A172 (cell line): ENCODE results near the gene DPH7. TPM values are rescaled to one million over a fixed set of nuclear protein-coding genes. Genes with fewer than 3 reads are reported as not detected.
"Not testable (repeated sequence)": the region's sequence is repeated elsewhere in the genome, so short reads cannot be mapped to it uniquely, and the experiment has no call there.

Experiments used
- DNase-seq: peaks from one replicate; pipeline ENCODE4 v3.0.0-alpha.2; 2015; ENCODE audit warnings: low spot score
- total RNA-seq: library from RNA; depleted of rRNA; stranded (reverse); fragments of >200 nt; shearing (Covaris generic); gene quantifications from 2 replicates; pipeline ENCODE4 v1.2.3, GENCODE V29; 2014

The DPH7 gene
- total RNA-seq, 1 experiment from 2014 or later, result 56.0 TPM

DNA sequence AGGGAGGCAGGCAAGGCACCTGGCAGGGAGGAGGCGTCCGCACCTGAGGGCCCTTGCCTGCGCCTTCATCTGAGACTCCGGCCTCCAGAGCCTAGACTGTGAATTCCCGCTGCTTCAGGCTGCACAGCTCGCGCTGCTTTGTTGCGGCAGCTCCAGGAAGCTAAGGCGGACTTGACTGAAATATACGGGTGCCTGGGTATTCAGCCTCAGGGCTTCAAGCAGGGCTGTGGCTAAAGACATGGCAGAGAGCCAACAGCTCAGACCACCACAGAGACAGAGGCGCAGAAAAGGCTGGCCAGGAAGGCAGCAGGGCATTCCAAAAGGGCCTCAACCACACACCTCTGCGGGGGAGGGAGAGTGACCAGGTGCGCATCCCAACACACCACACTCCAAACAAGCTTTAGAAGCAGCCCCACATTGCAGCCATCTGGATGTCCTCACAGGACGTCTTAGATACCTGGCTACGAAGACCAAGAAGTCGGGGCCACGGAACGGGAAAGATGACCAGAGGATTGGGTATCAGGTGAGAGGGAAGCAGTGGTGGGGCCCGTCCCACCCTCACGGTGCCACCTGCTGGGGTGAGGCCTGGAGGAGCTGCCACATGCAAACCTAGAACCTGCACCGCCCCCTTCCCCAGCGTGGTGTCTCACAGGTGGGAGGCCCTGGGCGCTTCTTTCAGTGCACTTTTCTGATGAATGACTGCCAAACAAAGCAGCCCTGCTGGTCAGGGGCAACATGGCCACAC, 1.7 kb upstream of the DPH7 start:
- DNase-seq, result no peak

DNA sequence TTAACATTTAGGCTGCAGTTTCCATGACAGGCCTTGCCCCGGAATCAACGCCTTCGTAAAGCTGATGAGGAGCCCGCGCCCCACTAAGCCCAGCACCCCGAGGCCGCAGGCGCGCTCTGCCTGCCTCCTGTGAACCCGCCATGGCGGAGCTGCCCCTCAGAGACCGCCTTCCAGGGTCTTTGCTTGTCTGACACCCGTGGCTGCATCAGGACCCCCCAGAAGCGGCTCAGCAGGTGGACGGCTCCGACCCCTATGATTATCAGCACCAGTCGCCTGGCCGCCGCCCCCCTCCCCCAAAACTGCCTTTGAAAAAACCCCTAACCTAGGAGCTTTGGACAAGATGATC, 507 bp upstream of the DPH7 start:
- no peak for DNase-seq

DNA sequence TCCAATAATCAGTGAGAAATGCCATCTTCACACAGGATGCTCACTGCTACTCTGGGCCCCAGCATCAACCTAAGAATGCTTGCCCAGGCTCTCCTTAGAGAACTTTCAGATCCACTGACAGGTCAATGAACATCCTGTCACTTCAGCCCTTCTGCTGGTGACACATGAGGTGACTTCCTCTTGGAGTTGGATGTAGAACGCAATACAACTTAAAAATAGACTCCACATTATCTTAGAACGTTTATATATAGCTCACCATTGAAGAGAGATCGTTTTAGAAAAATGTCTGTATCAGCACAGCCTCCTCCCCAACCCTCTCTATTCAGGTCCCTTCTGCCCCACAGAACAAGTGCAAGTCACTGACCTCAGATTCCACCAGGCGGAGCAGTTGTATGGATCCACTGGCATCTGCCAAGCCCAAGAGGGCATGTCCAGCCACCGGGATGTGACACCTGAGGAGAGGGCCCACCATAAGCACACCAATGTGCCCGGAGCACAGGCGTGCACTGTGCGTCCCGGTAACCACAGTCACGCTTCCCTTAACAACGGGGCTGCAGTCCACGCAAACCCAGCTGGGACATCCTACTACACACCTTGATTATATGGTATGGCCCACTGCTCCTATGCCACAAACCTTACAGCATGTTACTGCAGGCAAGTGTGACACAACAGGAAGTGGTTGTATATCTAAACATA, 2.9 kb downstream of the DPH7 start:
- DNase-seq, result no peak

DNA sequence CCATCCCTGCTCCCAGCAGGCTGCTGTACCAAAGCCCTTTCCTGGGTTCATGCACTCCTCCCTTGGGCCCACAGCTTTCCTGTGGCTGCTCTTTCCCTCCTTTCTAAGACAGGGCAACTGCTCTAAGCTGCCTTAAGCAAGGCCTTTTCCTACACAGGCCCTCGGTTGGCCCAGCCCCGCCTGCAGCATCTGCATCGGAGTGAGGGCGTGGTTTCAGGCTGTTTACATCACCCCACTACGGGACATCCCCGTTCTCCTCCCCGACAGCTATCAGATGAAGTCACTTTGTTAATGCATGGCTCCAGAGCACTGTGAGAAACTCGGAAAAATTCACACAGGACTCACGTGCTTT, 3.4 kb downstream of the DPH7 start:
- DNase-seq, result peak; percentile 41

DNA sequence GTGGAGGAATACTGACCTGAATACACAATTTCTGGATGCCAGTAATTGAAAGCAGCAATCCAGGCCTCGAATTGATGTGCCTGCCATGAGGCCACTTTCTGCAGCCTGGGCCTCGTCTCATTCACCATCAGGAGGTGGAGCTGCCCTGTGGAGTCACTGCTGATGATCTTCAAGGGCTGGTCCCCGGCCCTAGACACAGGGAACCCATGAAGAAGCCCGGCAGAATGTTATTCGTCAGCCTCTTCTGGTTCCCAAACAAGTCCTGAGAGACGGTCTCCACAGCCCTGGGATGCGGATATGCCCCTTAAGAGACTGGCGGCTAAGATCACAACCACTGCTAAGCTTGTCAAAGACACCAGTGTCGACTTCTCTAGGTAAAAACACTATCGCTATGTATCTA, 4.5 kb downstream of the DPH7 start:
- no peak for DNase-seq

DNA sequence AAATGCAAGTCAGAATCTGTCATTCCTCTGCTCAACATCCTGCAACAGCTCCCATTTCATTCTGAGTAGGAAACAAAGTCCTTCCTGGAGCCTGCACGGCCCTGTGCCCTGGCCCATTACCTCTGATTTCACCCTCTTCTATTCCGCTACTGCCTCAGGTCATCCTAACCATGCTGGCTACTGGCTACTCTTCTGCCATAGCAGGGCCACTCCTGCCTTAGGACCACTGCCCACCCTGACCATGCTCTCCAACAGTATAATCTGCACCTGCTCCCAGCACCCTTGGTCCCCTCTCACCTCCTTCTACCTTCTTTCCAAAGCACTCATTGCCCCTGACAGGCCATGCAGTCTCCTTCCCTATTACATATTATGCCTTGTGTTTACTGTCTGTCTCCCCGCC, 8.2 kb downstream of the DPH7 start:
- no peak for DNase-seq

DNA sequence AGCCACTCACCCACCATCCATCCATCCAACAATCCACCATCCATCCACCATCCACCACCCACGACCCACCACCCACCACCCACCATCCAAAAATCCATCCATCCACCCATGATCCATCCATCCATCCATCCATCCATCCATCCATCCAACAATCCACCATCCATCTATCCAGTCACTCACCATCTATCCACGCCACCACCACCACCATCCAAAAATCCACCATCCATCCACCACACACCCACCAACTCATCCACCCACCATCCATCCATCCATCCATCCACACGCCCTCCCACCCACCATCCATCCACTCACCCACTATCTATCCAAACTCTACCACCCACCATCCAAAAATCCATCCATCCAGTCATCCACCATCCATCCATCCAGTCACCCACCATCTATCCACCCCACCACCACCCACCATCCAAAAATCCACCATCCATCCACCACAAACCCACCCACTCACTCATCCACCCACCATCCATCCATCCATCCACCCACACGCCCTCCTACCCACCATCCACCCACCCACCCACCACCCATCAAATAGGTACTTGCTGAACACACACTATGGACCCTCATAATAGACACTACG, 9.0 kb downstream of the DPH7 start:
- DNase-seq, result no peak

DNA sequence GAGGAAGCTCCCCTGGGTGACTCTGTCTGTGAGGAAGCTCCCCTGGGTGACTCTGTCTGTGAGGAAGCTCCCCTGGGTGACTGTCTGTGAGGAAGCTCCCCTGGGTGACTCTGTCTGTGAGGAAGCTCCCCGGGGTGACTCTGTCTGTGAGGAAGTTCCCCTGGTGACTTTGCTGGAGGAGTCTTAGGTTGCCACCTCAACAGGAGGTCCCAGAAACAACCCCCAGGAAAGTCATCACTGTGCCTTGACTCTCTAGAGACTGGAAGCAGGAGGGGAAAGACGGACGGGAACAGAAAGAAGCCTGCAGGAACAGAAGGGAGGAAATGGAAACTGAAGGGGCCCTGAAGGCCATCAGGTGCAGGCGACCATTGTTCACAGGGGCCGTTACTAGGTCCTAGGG, 10.3 kb downstream of the DPH7 start:
- not testable (repeated sequence) for DNase-seq

DNA sequence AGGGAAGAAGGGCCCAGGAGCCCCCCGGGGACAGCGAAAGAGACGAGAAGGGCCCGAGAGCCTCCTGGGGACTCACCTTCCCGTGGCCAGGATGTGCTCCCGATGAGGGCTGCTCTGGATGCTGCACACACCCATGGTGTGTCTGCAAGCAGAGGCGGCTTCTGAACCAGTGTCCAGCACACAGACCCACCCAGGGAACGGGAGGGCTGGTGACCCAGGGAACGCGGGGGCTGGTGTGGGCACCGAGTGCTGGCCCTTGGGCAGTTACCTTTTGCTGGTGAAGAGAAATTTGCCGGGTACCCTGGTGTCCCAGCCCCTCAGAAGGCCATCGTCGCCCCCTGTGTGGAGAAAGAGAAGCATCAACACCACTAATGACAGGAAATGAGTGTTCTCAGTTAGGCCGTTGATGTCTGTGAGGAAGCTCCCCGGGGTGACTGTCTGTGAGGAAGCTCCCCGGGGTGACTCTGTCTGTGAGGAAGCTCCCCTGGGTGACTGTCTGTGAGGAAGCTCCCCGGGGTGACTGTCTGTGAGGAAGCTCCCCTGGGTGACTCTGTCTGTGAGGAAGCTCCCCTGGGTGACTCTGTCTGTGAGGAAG, 13.8 kb downstream of the DPH7 start:
- no peak for DNase-seq

DNA sequence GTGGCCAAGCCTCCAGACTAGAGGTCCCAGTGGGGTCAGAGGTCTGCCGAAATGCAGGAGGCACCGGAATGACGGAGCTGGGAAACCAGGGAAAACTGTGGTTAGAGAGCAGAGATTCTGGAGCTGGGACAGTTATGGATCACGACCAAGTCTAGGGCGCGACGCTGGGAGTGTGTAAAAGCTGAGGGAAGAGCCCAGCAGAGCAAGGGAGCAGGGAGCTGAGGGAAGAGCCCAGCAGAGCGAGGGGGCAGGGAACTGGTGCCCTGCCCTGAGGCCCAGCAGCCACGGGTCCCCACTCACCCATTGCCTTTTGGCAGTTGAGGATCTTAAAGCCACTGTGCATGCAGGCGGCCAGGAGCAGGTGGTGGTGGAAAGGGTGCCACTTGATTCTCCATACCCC, 14.6 kb downstream of the DPH7 start:
- no peak for DNase-seq

DNA sequence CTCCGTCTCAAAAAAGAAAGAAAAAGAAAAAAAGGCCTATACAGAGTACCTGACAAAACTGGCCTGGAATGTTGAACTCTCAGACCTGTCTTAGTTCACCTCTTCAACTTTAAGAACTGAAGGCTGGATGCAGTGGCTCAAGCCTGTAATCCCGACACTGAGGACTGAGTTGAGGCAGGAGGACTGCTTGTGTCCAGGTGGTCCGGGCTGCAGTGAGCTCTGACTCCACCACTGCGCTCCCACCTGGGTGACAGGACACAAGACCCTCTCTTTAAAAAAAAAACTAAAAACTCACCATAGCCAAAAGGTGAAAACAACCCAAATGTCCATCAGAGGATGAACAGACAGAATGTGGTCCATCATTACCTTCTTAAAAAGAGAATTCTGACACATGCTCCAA, 20.6 kb downstream of the DPH7 start:
- no peak for DNase-seq

DNA sequence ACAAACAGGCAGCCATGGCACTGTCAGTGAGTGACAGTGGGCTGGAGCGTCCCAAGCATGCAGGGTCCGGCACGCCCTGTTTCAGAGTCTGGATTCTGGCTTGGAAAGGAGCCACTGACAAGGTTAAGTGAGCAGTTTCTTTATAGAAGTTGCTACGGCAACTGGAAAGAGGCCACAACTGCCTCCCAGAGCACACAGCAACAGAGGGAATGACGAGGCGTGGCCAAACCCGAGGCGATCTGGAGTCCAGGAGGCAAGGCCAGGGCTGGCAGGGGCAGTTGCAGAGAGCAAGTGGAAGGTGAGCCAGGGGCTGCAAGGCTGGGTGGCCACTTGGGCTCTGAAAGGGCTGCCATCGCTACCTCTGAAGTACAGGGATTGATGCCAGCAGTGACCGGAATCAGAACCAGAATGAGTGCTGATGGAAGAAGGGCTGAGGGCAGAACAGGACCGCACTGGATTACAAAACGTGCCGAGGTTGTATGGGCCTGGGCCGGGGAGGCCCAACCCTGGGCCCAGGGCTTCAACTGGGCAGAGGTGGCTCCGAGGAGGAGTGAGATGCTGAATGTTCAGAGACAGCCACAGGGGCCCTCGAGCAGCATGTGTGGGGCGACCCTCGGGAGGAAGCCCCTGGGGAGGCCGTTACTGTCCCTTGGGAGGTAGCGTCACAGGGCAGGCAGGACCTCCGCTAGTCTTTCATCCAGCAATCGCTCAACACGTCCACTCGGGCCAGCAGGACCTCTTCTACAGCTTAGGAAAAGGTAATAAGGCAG, 22.5 kb downstream of the DPH7 start:
- DNase-seq, result peak; percentile 51

DNA sequence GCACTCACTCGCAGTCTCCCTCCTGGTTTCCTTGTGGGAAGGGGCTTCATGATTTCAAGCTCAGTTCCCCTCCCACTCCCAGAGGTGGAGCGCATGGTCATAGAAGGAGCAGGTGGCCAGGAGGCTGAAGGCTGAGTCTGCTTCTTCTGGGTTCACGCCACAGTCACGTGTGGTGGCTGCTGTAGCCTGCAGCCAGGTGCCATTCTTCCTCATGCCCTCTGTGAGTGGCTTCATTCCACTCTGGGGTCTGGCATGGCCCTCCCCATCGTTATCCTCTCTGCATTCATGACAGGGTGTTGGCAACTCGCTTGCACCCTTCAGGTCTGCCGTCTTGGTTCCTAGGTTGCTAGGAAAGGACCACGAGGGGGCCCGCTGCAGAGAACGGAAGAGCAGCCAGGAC, 23.5 kb downstream of the DPH7 start:
- DNase-seq, result no peak

DNA sequence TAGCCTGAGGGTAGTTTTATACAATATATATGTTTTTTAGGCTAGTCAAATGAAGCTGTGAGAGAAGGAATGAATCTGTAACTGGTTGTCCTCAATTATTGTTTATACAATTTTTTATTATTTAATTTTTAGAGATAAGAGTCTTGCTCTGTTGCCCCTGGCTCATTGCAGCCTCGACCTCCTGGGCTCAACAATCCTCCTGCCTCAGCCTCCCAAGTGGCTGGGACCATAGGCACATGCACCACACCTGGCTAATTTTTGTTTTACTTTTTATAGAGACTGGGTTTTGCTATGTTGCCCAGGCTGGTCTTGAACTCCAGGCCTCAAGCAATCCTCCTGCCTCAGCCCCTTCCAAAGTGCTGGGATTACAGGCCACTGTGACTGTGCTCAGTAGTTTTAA, 24.4 kb downstream of the DPH7 start:
- no peak for DNase-seq

DNA sequence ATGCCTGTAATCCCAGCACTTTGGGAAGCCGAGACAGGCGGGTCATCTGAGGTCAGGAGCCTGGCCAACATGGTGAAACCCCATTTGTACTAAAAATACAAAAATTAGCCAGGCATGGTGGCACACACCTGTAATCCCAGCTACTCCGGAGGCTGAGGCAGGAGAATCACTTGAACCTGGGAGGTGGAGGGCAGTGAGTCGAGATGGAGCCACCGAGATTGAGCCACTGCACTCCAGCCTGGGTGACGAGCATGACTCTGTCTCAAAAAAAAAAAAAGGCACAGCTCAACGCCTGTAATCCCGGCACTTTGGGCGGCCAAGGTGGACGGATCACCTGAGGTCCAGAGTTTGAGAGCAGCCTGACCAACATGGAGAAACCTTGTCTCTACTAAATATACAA, 25.1 kb downstream of the DPH7 start:
- not testable (repeated sequence) for DNase-seq

DNA sequence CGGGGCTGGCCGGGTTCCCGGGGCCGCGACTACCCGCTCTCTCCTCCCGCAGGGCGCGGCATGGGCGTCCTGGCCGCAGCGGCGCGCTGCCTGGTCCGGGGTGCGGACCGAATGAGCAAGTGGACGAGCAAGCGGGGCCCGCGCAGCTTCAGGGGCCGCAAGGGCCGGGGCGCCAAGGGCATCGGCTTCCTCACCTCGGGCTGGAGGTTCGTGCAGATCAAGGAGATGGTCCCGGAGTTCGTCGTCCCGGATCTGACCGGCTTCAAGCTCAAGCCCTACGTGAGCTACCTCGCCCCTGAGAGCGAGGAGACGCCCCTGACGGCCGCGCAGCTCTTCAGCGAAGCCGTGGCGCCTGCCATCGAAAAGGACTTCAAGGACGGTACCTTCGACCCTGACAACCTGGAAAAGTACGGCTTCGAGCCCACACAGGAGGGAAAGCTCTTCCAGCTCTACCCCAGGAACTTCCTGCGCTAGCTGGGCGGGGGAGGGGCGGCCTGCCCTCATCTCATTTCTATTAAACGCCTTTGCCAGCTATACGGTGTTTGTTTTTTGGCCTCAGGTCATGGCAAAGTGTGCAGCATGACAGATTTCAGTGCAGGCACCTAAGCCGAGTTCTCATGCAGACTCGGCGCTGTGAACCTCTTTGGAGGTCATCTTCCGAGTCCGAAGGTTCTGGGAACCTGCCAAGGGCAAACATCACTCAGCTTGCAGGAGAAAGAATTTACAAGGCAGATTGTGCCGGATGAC, 26.5 kb downstream of the DPH7 start:
- peak; percentile 13 for DNase-seq

DNA sequence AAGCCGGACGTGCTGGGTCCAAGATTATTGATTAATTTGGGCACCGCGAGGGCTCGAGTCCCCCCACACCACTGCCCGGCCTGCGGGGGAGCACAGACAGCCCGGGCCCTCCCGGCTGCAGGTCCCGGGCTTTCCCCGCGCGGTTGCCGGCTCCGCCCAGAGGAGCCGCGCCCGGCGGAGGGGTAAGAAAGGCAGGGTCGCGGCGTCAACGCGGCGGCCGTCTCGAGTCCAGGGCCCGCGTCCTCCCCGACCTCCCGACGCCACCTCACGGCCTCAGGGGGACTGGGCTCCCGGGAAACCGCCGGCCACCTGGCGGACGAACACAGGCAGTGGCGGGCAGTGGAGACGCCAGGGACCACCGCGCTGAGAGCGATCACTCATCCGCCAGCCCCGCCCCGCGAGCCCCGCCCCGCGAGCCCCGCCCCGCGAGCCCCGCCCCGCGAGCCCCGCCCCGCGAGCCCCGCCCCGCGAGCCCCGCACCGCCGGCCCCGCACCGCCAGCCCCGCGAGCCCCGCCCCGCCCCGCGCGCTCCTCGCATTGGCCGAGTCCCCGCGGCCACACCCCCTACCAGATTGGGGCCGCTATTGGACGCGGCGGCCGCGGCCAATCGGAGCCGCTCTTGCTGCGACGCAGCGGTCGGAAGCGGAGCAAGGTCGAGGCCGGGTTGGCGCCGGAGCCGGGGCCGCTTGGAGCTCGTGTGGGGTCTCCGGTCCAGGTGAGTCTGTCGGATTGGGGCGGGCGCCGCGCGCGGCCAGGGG, 27.3 kb downstream of the DPH7 start, which contains the start of gene MRPL41:
Gene MRPL41 (plus strand): TSS at position 616 of the 758 bp plus-strand sequence. CDS start 203 bp downstream, outside the sequence.
- peak; percentile 75 for DNase-seq

DNA sequence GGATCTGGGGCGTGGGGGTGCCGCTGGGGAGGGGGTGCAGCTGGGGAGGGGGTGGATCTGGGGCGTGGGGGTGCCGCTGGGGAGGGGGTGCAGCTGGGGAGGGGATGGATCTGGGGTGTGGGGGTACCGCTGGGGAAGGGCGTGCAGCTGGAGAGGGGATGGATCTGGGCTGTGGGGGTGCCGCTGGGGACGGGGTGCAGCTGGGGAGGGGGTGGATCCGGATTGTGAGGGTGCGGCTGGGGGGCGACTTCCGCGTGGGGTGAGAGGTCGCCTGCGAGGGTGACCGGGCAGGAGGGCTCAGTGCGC, 27.8 kb downstream of the DPH7 start:
- not testable (repeated sequence) for DNase-seq

DNA sequence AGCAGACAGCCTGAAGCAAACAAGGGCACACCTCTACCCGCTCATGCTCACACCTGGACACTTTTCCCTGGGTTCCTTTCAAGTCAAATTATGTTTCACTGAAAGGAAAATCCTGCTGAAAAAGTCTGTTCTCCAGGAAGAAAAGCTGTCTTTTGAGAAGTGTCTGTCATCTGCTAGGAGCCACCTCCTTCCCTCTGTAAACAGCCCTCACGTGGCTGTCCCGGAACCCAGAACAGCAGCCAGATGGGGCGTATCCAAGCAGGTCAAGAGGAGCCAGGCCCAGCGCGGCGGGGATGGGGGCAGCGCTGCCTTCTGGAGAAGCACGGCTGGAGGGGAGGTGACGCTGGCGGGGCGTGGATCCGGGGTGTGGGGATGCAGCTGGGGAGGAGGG, 28.5 kb downstream of the DPH7 start, which contains the start of gene PNPLA7:
Gene PNPLA7 (minus strand): TSS at position 172 of the 391 bp plus-strand sequence. CDS start 205 bp downstream, outside the sequence.
- DNase-seq, result peak; percentile 74

DNA sequence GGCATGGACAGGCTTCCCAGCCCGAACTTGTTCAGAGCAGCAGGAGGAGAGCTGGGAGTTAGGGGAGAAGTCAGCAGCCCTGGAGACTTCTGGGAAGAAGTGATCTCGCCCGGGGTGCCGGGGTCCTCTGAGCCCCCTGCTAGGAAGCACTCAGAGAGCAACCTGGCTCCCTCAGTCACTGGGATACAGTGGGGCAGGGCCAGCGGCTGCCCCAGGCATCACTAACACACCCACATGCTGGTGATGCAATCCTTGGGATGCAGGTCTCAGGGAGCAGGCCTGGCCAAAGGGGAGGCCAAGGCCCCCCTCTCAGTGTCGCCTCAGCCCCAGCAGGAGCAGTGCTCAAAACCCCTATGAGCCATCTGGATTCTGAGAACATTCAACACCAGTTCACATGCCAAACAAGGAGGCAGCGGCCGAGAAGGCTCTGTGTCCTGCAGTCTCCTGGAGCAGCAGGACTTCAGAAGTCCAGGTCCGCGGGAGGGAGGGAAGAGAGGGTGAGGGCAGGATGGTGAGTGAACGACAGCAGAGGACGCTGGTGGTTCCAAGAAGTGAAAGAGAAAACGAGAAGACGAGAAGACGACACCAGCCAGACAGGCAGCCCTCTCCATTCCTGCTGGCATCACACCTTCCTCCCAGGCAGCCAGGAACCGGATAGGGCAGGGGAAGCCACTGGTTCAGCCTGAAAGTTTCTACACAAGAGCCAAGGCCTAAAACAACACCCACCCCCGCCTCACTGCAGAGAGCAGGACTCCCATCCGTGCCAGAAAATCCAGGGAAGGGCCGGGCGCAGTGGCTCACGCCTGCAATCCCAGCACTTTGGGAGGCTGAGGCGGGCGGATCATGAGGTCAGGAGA, 30.8 kb downstream of the DPH7 start:
- no peak for DNase-seq
